ENCODE measurements around the gene RAD51B.

Gene RAD51B

GRCh38 chr14:68550338-68550715, 730.7 kb downstream of the RAD51B start:
- Histone ChIP-seq H3K4me3 (ENCODE audit: low read length) (no peak overlapping the region), H3K9ac (ENCODE audit: low read length) (peak overlapping the region; percentile 72), H3K4me1 (ENCODE audit: control insufficient read depth, insufficient read depth, low read length) (peaks cover 82% of the 10 kb centered on the region), H3K27me3 (replicated peaks; ENCODE audit: control insufficient read depth, insufficient read depth, low read length) (no peaks in the 10 kb centered on the region), H3K36me3 (ENCODE audit: control insufficient read depth, insufficient read depth, low read length, severe bottlenecking) (no peaks in the 10 kb centered on the region), H3K9me3 (ENCODE audit: control insufficient read depth, low read length) (no peaks in the 10 kb centered on the region)
- DNase-seq (ENCODE audit: low read depth) = peak; percentile 66

- DNase-seq (ENCODE audit: low read depth) = peak; percentile 29
- H3K4me1 ChIP-seq (ENCODE audit: control insufficient read depth, insufficient read depth, low read length) = peaks cover 84% of the 10 kb centered on the region
- no peak overlapping the region for H3K4me3 ChIP-seq (ENCODE audit: low read length)
- peak overlapping the region; percentile 72 for H3K9ac ChIP-seq (ENCODE audit: low read length)
- H3K27me3 ChIP-seq (replicated peaks; ENCODE audit: control insufficient read depth, insufficient read depth, low read length) = no peaks in the 10 kb centered on the region
- no peaks in the 10 kb centered on the region for H3K9me3 ChIP-seq (ENCODE audit: control insufficient read depth, low read length)
- H3K36me3 ChIP-seq (ENCODE audit: control insufficient read depth, insufficient read depth, low read length, severe bottlenecking) = no peaks in the 10 kb centered on the region
Observed at GRCh38 chr14:68551045-68551683, 731.6 kb downstream of the RAD51B start.

GRCh38 chr14:68552075-68552474, 732.5 kb downstream of the RAD51B start:
- Histone ChIP-seq H3K9ac (ENCODE audit: low read length) (peak overlapping the region; percentile 72), H3K27me3 (replicated peaks; ENCODE audit: control insufficient read depth, insufficient read depth, low read length) (no peaks in the 10 kb centered on the region), H3K4me1 (ENCODE audit: control insufficient read depth, insufficient read depth, low read length) (peaks cover 74% of the 10 kb centered on the region), H3K4me3 (ENCODE audit: low read length) (no peak overlapping the region), H3K36me3 (ENCODE audit: control insufficient read depth, insufficient read depth, low read length, severe bottlenecking) (no peaks in the 10 kb centered on the region), H3K9me3 (ENCODE audit: control insufficient read depth, low read length) (no peaks in the 10 kb centered on the region)
- no peak for DNase-seq (ENCODE audit: low read depth)

GRCh38 chr14:68552602-68553001, 733.0 kb downstream of the RAD51B start:
- Histone ChIP-seq H3K9ac (ENCODE audit: low read length) (peak overlapping the region; percentile 36), H3K9me3 (ENCODE audit: control insufficient read depth, low read length) (no peaks in the 10 kb centered on the region), H3K27me3 (replicated peaks; ENCODE audit: control insufficient read depth, insufficient read depth, low read length) (no peaks in the 10 kb centered on the region), H3K4me1 (ENCODE audit: control insufficient read depth, insufficient read depth, low read length) (peaks cover 69% of the 10 kb centered on the region), H3K36me3 (ENCODE audit: control insufficient read depth, insufficient read depth, low read length, severe bottlenecking) (no peaks in the 10 kb centered on the region), H3K4me3 (ENCODE audit: low read length) (no peak overlapping the region)
- DNase-seq (ENCODE audit: low read depth) = no peak

- H3K4me1 ChIP-seq (ENCODE audit: control insufficient read depth, insufficient read depth, low read length) = peaks cover 62% of the 10 kb centered on the region
- no peak for DNase-seq (ENCODE audit: low read depth)
- H3K9me3 ChIP-seq (ENCODE audit: control insufficient read depth, low read length) = no peaks in the 10 kb centered on the region
- no peaks in the 10 kb centered on the region for H3K27me3 ChIP-seq (replicated peaks; ENCODE audit: control insufficient read depth, insufficient read depth, low read length)
- H3K36me3 ChIP-seq (ENCODE audit: control insufficient read depth, insufficient read depth, low read length, severe bottlenecking) = no peaks in the 10 kb centered on the region
- no peak overlapping the region for H3K4me3 ChIP-seq (ENCODE audit: low read length)
- H3K9ac ChIP-seq (ENCODE audit: low read length) = peak overlapping the region; percentile 36
Observed at GRCh38 chr14:68553311-68553710, 733.7 kb downstream of the RAD51B start.

GRCh38 chr14:68554231-68554630, 734.7 kb downstream of the RAD51B start:
- Histone ChIP-seq H3K36me3 (ENCODE audit: control insufficient read depth, insufficient read depth, low read length, severe bottlenecking) (no peaks in the 10 kb centered on the region), H3K9ac (ENCODE audit: low read length) (peak overlapping the region; percentile 48), H3K4me3 (ENCODE audit: low read length) (no peak overlapping the region), H3K9me3 (ENCODE audit: control insufficient read depth, low read length) (no peaks in the 10 kb centered on the region), H3K27me3 (replicated peaks; ENCODE audit: control insufficient read depth, insufficient read depth, low read length) (no peaks in the 10 kb centered on the region), H3K4me1 (ENCODE audit: control insufficient read depth, insufficient read depth, low read length) (peaks cover 54% of the 10 kb centered on the region)
- no peak for DNase-seq (ENCODE audit: low read depth)

GRCh38 chr14:68556253-68556652, 736.7 kb downstream of the RAD51B start:
- Histone ChIP-seq H3K27me3 (replicated peaks; ENCODE audit: control insufficient read depth, insufficient read depth, low read length) (no peaks in the 10 kb centered on the region), H3K9ac (ENCODE audit: low read length) (no peak overlapping the region), H3K9me3 (ENCODE audit: control insufficient read depth, low read length) (no peaks in the 10 kb centered on the region), H3K4me1 (ENCODE audit: control insufficient read depth, insufficient read depth, low read length) (peaks cover 37% of the 10 kb centered on the region), H3K4me3 (ENCODE audit: low read length) (no peak overlapping the region), H3K36me3 (ENCODE audit: control insufficient read depth, insufficient read depth, low read length, severe bottlenecking) (no peaks in the 10 kb centered on the region)
- no peak for DNase-seq (ENCODE audit: low read depth)

- Histone ChIP-seq H3K9ac (ENCODE audit: low read length) (no peak overlapping the region), H3K4me1 (ENCODE audit: control insufficient read depth, insufficient read depth, low read length) (peaks cover 33% of the 10 kb centered on the region), H3K9me3 (ENCODE audit: control insufficient read depth, low read length) (no peaks in the 10 kb centered on the region), H3K36me3 (ENCODE audit: control insufficient read depth, insufficient read depth, low read length, severe bottlenecking) (no peaks in the 10 kb centered on the region), H3K4me3 (ENCODE audit: low read length) (no peak overlapping the region), H3K27me3 (replicated peaks; ENCODE audit: control insufficient read depth, insufficient read depth, low read length) (no peaks in the 10 kb centered on the region)
- no peak for DNase-seq (ENCODE audit: low read depth)
Observed at GRCh38 chr14:68557648-68558047, 738.1 kb downstream of the RAD51B start.

- H3K4me1 ChIP-seq (ENCODE audit: control insufficient read depth, insufficient read depth, low read length) = peaks cover 33% of the 10 kb centered on the region
- H3K36me3 ChIP-seq (ENCODE audit: control insufficient read depth, insufficient read depth, low read length, severe bottlenecking) = no peaks in the 10 kb centered on the region
- H3K9ac ChIP-seq (ENCODE audit: low read length) = no peak overlapping the region
- H3K27me3 ChIP-seq (replicated peaks; ENCODE audit: control insufficient read depth, insufficient read depth, low read length) = no peaks in the 10 kb centered on the region
- no peak for DNase-seq (ENCODE audit: low read depth)
- H3K9me3 ChIP-seq (ENCODE audit: control insufficient read depth, low read length) = no peaks in the 10 kb centered on the region
- H3K4me3 ChIP-seq (ENCODE audit: low read length) = no peak overlapping the region
Observed at GRCh38 chr14:68558096-68558495, 738.5 kb downstream of the RAD51B start.

- Histone ChIP-seq H3K4me3 (ENCODE audit: low read length) (no peak overlapping the region), H3K9me3 (ENCODE audit: control insufficient read depth, low read length) (no peaks in the 10 kb centered on the region), H3K4me1 (ENCODE audit: control insufficient read depth, insufficient read depth, low read length) (peaks cover 37% of the 10 kb centered on the region), H3K36me3 (ENCODE audit: control insufficient read depth, insufficient read depth, low read length, severe bottlenecking) (no peaks in the 10 kb centered on the region), H3K9ac (ENCODE audit: low read length) (no peak overlapping the region), H3K27me3 (replicated peaks; ENCODE audit: control insufficient read depth, insufficient read depth, low read length) (no peaks in the 10 kb centered on the region)
- no peak for DNase-seq (ENCODE audit: low read depth)
Observed at GRCh38 chr14:68559949-68560348, 740.4 kb downstream of the RAD51B start.

GRCh38 chr14:68561531-68562007, 742.0 kb downstream of the RAD51B start:
- Histone ChIP-seq H3K9ac (ENCODE audit: low read length) (no peak overlapping the region), H3K27me3 (replicated peaks; ENCODE audit: control insufficient read depth, insufficient read depth, low read length) (no peaks in the 10 kb centered on the region), H3K9me3 (ENCODE audit: control insufficient read depth, low read length) (no peaks in the 10 kb centered on the region), H3K36me3 (ENCODE audit: control insufficient read depth, insufficient read depth, low read length, severe bottlenecking) (no peaks in the 10 kb centered on the region), H3K4me1 (ENCODE audit: control insufficient read depth, insufficient read depth, low read length) (peaks cover 43% of the 10 kb centered on the region), H3K4me3 (ENCODE audit: low read length) (no peak overlapping the region)
- DNase-seq (ENCODE audit: low read depth) = no peak

- H3K9me3 ChIP-seq (ENCODE audit: control insufficient read depth, low read length) = no peaks in the 10 kb centered on the region
- H3K4me3 ChIP-seq (ENCODE audit: low read length) = peak overlapping the region; percentile 29
- H3K36me3 ChIP-seq (ENCODE audit: control insufficient read depth, insufficient read depth, low read length, severe bottlenecking) = no peaks in the 10 kb centered on the region
- DNase-seq (ENCODE audit: low read depth) = no peak
- no peaks in the 10 kb centered on the region for H3K27me3 ChIP-seq (replicated peaks; ENCODE audit: control insufficient read depth, insufficient read depth, low read length)
- peak overlapping the region; percentile 80 for H3K9ac ChIP-seq (ENCODE audit: low read length)
- H3K4me1 ChIP-seq (ENCODE audit: control insufficient read depth, insufficient read depth, low read length) = peaks cover 43% of the 10 kb centered on the region
Observed at GRCh38 chr14:68562911-68563250, 743.3 kb downstream of the RAD51B start.
